HEK293 (cell line): ENCODE results near the gene MED16.

Experiments
- CTCF ChIA-PET: fragments of 350-600 bp; formaldehyde crosslinking; extraction: SDS; loops from one replicate; lab custom pipeline; 2021; ENCODE audit warnings: antibody characterized with exemption; lab: Yijun Ruan, JAX
- POLR2A ChIA-PET: fragments of 300-600 bp; formaldehyde crosslinking; extraction: SDS; loops from one replicate; lab custom pipeline; 2020; ENCODE audit warnings: antibody characterized with exemption, inconsistent platforms; lab: Yijun Ruan, JAX
- H3K27ac ChIP-seq: fragments of 200-500 bp; sonication (Bioruptor generic); 2 replicates; pipeline ENCODE4 v1.5.1; 2014; ENCODE audit warnings: low read depth, low read length, control low read depth, inconsistent platforms; ENCODE audit errors: extremely low read depth
- H3K36me3 ChIP-seq, 2 experiments: fragments of 200-500 bp in 1 of 2; sonication (Bioruptor generic) in 1 of 2; 1 replicate in 1 of 2; 2 replicates in 1 of 2; pipeline ENCODE4 v1.5.1; 2014 to 2017; ENCODE audit warnings: inconsistent platforms in 2 of 2, low read length in 2 of 2; ENCODE audit not compliant: control insufficient read depth in 2 of 2, insufficient read depth in 1 of 2
- H3K4me1 ChIP-seq: fragments of 200-500 bp; sonication (Bioruptor generic); 2 replicates; pipeline ENCODE4 v1.5.1; 2014; ENCODE audit warnings: mild to moderate bottlenecking, low read length, inconsistent platforms; ENCODE audit not compliant: control insufficient read depth, insufficient read depth
- H3K4me3 ChIP-seq: 2 replicates; pipeline ENCODE4 v1.5.1; 2011; ENCODE audit warnings: low read depth, mild to moderate bottlenecking, control low read depth, low read length, moderate library complexity
- H3K9me3 ChIP-seq: fragments of 200-500 bp; sonication (Bioruptor generic); 2 replicates; pipeline ENCODE4 v1.5.1; 2014; ENCODE audit warnings: low read depth, low read length, inconsistent platforms; ENCODE audit not compliant: control insufficient read depth, insufficient read depth
- KLF8 ChIP-seq: fragments of 450-650 bp; formaldehyde crosslinking; IDR thresholded peaks from 2 replicates; pipeline ENCODE4 v1.5.1; 2016; ENCODE audit warnings: missing biosample characterization, missing genetic modification characterization
- RBAK ChIP-seq: fragments of 450-650 bp; formaldehyde crosslinking; IDR thresholded peaks from 2 replicates; pipeline ENCODE4 v1.5.1; 2016; ENCODE audit warnings: missing biosample characterization, missing genetic modification characterization
- SETDB1 ChIP-seq: IDR thresholded peaks from one replicate; pipeline ENCODE4 v1.6.1; 2017; ENCODE audit warnings: mild to moderate bottlenecking, low read length, moderate library complexity, mixed read lengths; ENCODE audit not compliant: insufficient read length
- SP2 ChIP-seq: fragments of 450-650 bp; formaldehyde crosslinking; IDR thresholded peaks from 2 replicates; pipeline ENCODE4 v1.5.1; 2016; ENCODE audit warnings: missing biosample characterization, missing genetic modification characterization
- TCF7L2 ChIP-seq: IDR thresholded peaks from 2 replicates; pipeline ENCODE4 v1.6.1; 2011; ENCODE audit warnings: low read depth, mild to moderate bottlenecking, inconsistent platforms, low read length, moderate library complexity, borderline replicate concordance
- ZBTB48 ChIP-seq: fragments of 450-650 bp; formaldehyde crosslinking; IDR thresholded peaks from 2 replicates; pipeline ENCODE4 v1.5.1; 2016; ENCODE audit warnings: missing biosample characterization, missing genetic modification characterization
- ZFP37 ChIP-seq: fragments of 450-650 bp; formaldehyde crosslinking; IDR thresholded peaks from 2 replicates; pipeline ENCODE4 v1.5.1; 2016; ENCODE audit warnings: missing biosample characterization, missing genetic modification characterization
- ZIC2 ChIP-seq: fragments of 450-650 bp; formaldehyde crosslinking; IDR thresholded peaks from 2 replicates; pipeline ENCODE4 v1.5.1; 2016; ENCODE audit warnings: missing biosample characterization, missing genetic modification characterization
- ZNF221 ChIP-seq: fragments of 450-650 bp; formaldehyde crosslinking; IDR thresholded peaks from 2 replicates; pipeline ENCODE4 v1.5.1; 2017; ENCODE audit warnings: missing biosample characterization, missing genetic modification characterization, borderline replicate concordance
- ZNF239 ChIP-seq: fragments of 450-650 bp; formaldehyde crosslinking; IDR thresholded peaks from 2 replicates; pipeline ENCODE4 v1.5.1; 2016; ENCODE audit warnings: missing biosample characterization, missing genetic modification characterization
- ZNF404 ChIP-seq: fragments of 450-650 bp; formaldehyde crosslinking; IDR thresholded peaks from 2 replicates; pipeline ENCODE4 v1.5.1; 2017; ENCODE audit warnings: missing biosample characterization, missing genetic modification characterization
- ZNF501 ChIP-seq: fragments of 450-650 bp; formaldehyde crosslinking; IDR thresholded peaks from 2 replicates; pipeline ENCODE4 v1.5.1; 2016; ENCODE audit warnings: missing biosample characterization, missing genetic modification characterization
- ZNF664 ChIP-seq: fragments of 450-650 bp; formaldehyde crosslinking; IDR thresholded peaks from 2 replicates; pipeline ENCODE4 v1.5.1; 2016; ENCODE audit warnings: missing biosample characterization, missing genetic modification characterization
- TF ChIP-seq, protein P1 (sequence below): fragments of 450-650 bp; formaldehyde crosslinking; conservative IDR thresholded peaks from 2 replicates; pipeline ENCODE4 v1.5.1; 2016; ENCODE audit warnings: low read depth, missing biosample characterization, missing genetic modification characterization
- TF ChIP-seq, protein P2 (sequence below): fragments of 450-650 bp; formaldehyde crosslinking; IDR thresholded peaks from 2 replicates; pipeline ENCODE4 v1.5.1; 2017; ENCODE audit warnings: missing biosample characterization, mild to moderate bottlenecking, missing genetic modification characterization, moderate library complexity
- TF ChIP-seq, protein P3 (sequence below): fragments of 450-650 bp; formaldehyde crosslinking; IDR thresholded peaks from 2 replicates; pipeline ENCODE4 v1.5.1; 2016; ENCODE audit warnings: missing biosample characterization, missing genetic modification characterization
- TF ChIP-seq, protein P4 (sequence below): fragments of 450-650 bp; formaldehyde crosslinking; IDR thresholded peaks from 2 replicates; pipeline ENCODE4 v1.5.1; 2016; ENCODE audit warnings: missing biosample characterization, missing genetic modification characterization
- TF ChIP-seq, protein P5 (sequence below): fragments of 450-650 bp; formaldehyde crosslinking; IDR thresholded peaks from 2 replicates; pipeline ENCODE4 v1.5.1; 2016; ENCODE audit warnings: missing biosample characterization, missing genetic modification characterization
- TF ChIP-seq, protein P6 (sequence below): fragments of 450-650 bp; formaldehyde crosslinking; IDR thresholded peaks from 2 replicates; pipeline ENCODE4 v1.5.1; 2016; ENCODE audit warnings: missing biosample characterization, missing genetic modification characterization
- TF ChIP-seq, protein P7 (sequence below): fragments of 450-650 bp; formaldehyde crosslinking; IDR thresholded peaks from 2 replicates; pipeline ENCODE4 v1.5.1; 2016; ENCODE audit warnings: missing biosample characterization, missing genetic modification characterization

MED16 gene

DNA sequence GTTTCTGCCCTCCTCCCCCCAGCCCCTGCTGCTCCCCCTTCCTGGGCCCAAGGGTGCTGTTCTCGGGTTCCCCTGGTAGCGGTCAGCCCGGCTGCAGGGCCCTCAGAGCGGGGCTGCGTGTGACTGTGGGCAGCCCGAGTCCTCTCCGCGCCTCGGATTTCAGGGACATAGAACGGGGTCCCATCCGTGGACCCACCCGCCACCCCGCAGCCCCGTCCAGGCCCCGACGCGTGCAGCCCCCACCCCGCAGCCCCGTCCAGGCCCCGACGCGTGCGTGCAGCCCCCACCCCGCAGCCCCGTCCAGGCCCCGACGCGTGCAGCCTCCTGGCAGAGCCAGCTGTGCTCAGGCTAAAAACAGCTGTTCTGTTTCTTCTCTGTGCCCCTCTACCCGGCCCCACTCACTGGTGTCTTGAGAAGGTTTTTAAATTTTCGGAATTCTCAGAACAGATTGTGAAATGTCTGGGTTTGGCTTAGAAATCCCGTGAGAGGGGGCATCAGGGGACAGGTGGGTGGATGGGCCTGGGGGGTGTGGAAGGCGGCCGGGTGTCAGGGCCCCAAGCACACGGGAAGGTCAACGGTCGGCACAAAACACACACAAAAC lies 57.7 kb downstream of the MED16 start:
- TF ChIP-seq, protein P1, sequence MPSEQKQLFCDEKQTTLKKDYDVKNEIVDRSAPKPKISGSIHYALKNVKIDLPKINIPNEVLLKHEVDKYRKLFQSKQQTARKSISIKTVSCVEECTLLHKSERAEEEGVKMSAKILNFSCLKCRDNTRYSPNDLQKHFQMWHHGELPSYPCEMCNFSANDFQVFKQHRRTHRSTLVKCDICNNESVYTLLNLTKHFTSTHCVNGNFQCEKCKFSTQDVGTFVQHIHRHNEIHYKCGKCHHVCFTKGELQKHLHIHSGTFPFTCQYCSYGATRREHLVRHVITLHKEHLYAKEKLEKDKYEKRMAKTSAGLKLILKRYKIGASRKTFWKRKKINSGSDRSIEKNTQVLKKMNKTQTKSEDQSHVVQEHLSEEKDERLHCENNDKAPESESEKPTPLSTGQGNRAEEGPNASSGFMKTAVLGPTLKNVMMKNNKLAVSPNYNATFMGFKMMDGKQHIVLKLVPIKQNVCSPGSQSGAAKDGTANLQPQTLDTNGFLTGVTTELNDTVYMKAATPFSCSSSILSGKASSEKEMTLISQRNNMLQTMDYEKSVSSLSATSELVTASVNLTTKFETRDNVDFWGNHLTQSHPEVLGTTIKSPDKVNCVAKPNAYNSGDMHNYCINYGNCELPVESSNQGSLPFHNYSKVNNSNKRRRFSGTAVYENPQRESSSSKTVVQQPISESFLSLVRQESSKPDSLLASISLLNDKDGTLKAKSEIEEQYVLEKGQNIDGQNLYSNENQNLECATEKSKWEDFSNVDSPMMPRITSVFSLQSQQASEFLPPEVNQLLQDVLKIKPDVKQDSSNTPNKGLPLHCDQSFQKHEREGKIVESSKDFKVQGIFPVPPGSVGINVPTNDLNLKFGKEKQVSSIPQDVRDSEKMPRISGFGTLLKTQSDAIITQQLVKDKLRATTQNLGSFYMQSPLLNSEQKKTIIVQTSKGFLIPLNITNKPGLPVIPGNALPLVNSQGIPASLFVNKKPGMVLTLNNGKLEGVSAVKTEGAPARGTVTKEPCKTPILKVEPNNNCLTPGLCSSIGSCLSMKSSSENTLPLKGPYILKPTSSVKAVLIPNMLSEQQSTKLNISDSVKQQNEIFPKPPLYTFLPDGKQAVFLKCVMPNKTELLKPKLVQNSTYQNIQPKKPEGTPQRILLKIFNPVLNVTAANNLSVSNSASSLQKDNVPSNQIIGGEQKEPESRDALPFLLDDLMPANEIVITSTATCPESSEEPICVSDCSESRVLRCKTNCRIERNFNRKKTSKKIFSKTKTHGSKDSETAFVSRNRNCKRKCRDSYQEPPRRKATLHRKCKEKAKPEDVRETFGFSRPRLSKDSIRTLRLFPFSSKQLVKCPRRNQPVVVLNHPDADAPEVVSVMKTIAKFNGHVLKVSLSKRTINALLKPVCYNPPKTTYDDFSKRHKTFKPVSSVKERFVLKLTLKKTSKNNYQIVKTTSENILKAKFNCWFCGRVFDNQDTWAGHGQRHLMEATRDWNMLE (tag by site-specific recombination) = no peak
- TF ChIP-seq, protein P2, sequence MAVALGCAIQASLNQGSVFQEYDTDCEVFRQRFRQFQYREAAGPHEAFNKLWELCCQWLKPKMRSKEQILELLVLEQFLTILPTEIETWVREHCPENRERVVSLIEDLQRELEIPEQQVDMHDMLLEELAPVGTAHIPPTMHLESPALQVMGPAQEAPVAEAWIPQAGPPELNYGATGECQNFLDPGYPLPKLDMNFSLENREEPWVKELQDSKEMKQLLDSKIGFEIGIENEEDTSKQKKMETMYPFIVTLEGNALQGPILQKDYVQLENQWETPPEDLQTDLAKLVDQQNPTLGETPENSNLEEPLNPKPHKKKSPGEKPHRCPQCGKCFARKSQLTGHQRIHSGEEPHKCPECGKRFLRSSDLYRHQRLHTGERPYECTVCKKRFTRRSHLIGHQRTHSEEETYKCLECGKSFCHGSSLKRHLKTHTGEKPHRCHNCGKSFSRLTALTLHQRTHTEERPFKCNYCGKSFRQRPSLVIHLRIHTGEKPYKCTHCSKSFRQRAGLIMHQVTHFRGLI (tag by site-specific recombination) = no peak
- TF ChIP-seq ZNF664 (tag by site-specific recombination) (no peak), ZFP37 (tag by site-specific recombination) (no peak), ZNF239 (no peak), ZIC2 (tag by site-specific recombination) (no peak), ZNF501 (tag by site-specific recombination) (no peak), SETDB1 (no peak), ZBTB48 (tag by site-specific recombination) (no peak), ZNF221 (no peak), KLF8 (tag by site-specific recombination) (no peak), ZNF404 (tag by site-specific recombination) (no peak), SP2 (tag by site-specific recombination) (no peak), RBAK (no peak), TCF7L2 (no peak)
- TF ChIP-seq, protein P3, sequence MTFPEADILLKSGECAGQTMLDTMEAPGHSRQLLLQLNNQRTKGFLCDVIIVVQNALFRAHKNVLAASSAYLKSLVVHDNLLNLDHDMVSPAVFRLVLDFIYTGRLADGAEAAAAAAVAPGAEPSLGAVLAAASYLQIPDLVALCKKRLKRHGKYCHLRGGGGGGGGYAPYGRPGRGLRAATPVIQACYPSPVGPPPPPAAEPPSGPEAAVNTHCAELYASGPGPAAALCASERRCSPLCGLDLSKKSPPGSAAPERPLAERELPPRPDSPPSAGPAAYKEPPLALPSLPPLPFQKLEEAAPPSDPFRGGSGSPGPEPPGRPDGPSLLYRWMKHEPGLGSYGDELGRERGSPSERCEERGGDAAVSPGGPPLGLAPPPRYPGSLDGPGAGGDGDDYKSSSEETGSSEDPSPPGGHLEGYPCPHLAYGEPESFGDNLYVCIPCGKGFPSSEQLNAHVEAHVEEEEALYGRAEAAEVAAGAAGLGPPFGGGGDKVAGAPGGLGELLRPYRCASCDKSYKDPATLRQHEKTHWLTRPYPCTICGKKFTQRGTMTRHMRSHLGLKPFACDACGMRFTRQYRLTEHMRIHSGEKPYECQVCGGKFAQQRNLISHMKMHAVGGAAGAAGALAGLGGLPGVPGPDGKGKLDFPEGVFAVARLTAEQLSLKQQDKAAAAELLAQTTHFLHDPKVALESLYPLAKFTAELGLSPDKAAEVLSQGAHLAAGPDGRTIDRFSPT (tag by site-specific recombination) = no peak
- TF ChIP-seq, protein P4, sequence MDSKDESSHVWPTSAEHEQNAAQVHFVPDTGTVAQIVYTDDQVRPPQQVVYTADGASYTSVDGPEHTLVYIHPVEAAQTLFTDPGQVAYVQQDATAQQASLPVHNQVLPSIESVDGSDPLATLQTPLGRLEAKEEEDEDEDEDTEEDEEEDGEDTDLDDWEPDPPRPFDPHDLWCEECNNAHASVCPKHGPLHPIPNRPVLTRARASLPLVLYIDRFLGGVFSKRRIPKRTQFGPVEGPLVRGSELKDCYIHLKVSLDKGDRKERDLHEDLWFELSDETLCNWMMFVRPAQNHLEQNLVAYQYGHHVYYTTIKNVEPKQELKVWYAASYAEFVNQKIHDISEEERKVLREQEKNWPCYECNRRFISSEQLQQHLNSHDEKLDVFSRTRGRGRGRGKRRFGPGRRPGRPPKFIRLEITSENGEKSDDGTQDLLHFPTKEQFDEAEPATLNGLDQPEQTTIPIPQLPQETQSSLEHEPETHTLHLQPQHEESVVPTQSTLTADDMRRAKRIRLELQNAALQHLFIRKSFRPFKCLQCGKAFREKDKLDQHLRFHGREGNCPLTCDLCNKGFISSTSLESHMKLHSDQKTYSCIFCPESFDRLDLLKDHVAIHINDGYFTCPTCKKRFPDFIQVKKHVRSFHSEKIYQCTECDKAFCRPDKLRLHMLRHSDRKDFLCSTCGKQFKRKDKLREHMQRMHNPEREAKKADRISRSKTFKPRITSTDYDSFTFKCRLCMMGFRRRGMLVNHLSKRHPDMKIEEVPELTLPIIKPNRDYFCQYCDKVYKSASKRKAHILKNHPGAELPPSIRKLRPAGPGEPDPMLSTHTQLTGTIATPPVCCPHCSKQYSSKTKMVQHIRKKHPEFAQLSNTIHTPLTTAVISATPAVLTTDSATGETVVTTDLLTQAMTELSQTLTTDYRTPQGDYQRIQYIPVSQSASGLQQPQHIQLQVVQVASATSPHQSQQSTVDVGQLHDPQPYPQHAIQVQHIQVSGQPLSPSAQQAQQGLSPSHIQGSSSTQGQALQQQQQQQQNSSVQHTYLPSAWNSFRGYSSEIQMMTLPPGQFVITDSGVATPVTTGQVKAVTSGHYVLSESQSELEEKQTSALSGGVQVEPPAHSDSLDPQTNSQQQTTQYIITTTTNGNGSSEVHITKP (tag by site-specific recombination) = no peak
- TF ChIP-seq, protein P5, sequence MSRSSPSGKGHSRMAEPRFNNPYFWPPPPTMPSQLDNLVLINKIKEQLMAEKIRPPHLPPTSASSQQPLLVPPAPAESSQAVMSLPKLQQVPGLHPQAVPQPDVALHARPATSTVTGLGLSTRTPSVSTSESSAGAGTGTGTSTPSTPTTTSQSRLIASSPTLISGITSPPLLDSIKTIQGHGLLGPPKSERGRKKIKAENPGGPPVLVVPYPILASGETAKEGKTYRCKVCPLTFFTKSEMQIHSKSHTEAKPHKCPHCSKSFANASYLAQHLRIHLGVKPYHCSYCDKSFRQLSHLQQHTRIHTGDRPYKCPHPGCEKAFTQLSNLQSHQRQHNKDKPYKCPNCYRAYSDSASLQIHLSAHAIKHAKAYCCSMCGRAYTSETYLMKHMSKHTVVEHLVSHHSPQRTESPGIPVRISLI (tag by site-specific recombination) = no peak
- TF ChIP-seq, protein P6, sequence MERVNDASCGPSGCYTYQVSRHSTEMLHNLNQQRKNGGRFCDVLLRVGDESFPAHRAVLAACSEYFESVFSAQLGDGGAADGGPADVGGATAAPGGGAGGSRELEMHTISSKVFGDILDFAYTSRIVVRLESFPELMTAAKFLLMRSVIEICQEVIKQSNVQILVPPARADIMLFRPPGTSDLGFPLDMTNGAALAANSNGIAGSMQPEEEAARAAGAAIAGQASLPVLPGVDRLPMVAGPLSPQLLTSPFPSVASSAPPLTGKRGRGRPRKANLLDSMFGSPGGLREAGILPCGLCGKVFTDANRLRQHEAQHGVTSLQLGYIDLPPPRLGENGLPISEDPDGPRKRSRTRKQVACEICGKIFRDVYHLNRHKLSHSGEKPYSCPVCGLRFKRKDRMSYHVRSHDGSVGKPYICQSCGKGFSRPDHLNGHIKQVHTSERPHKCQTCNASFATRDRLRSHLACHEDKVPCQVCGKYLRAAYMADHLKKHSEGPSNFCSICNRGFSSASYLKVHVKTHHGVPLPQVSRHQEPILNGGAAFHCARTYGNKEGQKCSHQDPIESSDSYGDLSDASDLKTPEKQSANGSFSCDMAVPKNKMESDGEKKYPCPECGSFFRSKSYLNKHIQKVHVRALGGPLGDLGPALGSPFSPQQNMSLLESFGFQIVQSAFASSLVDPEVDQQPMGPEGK (tag by site-specific recombination) = no peak
- TF ChIP-seq, protein P7, sequence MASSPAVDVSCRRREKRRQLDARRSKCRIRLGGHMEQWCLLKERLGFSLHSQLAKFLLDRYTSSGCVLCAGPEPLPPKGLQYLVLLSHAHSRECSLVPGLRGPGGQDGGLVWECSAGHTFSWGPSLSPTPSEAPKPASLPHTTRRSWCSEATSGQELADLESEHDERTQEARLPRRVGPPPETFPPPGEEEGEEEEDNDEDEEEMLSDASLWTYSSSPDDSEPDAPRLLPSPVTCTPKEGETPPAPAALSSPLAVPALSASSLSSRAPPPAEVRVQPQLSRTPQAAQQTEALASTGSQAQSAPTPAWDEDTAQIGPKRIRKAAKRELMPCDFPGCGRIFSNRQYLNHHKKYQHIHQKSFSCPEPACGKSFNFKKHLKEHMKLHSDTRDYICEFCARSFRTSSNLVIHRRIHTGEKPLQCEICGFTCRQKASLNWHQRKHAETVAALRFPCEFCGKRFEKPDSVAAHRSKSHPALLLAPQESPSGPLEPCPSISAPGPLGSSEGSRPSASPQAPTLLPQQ = no peak
- no peak overlapping the region for H3K27ac ChIP-seq
- H3K4me3 ChIP-seq = no peak overlapping the region
- CTCF ChIA-PET = no interaction called here
- POLR2A ChIA-PET = no interaction called here
- no peaks in the 10 kb centered on the region for H3K9me3 ChIP-seq
- no peaks in the 10 kb centered on the region for H3K36me3 ChIP-seq
- no peaks in the 10 kb centered on the region for H3K4me1 ChIP-seq
